Loucy (cell line): ENCODE results near the gene SP3.

ENCODE experiments used
- CTCF ChIP-seq: fragments of 200-600 bp; sonication (generic); conservative IDR thresholded peaks from 2 replicates; pipeline ENCODE4 v1.5.1; 2014; ENCODE audit warnings: mild to moderate bottlenecking, antibody characterized with exemption, low read length
- EZH2phosphoT487 ChIP-seq: fragments of 200-600 bp; IDR thresholded peaks from 2 replicates; pipeline ENCODE4 v1.6.1; 2018; ENCODE audit warnings: antibody characterized with exemption, mild to moderate bottlenecking, moderate library complexity, borderline replicate concordance

- no peak for TF ChIP-seq CTCF
- TF ChIP-seq EZH2phosphoT487, result no peak
Measured at GRCh38 chr2:173898996-173899395, 66.2 kb downstream of the SP3 start.
